ENCODE results near the gene MMGT1. TPM values are rescaled to one million over a fixed set of nuclear protein-coding genes. Genes with fewer than 3 reads are reported as not detected.

Gene MMGT1
- total and polyA plus RNA-seq, 2 donors (not counting 3 experiments of a cell fraction or from before 2014, with no cell fraction given), result 10.4 to 18.8 TPM

DNA sequence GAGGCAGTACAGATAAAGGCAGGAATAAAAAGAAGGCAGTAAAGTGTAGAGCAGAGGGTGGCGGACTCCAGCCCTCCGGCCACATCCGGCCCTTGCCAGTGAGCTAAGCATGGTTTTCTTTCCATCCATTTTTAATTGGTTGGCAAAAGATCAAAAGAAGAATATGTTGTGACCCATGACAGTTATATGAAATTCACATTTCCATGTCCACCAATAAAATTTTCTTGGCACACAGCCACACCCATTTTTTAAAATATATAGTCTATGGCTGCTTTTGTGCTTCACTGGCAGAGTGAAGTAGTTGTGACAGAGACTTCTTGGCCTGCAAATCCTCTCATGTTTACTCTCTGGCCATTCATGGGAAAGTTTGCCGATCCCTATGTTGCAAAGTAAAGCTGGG, 41.2 kb upstream of the MMGT1 start:
- no peaks in the 10 kb centered on the region for H3K27me3 ChIP-seq (ENCODE audit: control insufficient read depth in 2 of 2, insufficient read depth in 2 of 2, low read length in 2 of 2)
- H3K9ac ChIP-seq (replicated peaks; ENCODE audit: extremely low read depth, insufficient read depth, low read length), result no peak overlapping the region
- ChIA-PET CTCF (interaction anchor here (2.8 kb wide), 1 partner anchor 13 kb away, joined by 13 read pairs; no protein-coding TSS in a partner anchor), POLR2A (no interaction called here)
- TF ChIP-seq, protein P1, sequence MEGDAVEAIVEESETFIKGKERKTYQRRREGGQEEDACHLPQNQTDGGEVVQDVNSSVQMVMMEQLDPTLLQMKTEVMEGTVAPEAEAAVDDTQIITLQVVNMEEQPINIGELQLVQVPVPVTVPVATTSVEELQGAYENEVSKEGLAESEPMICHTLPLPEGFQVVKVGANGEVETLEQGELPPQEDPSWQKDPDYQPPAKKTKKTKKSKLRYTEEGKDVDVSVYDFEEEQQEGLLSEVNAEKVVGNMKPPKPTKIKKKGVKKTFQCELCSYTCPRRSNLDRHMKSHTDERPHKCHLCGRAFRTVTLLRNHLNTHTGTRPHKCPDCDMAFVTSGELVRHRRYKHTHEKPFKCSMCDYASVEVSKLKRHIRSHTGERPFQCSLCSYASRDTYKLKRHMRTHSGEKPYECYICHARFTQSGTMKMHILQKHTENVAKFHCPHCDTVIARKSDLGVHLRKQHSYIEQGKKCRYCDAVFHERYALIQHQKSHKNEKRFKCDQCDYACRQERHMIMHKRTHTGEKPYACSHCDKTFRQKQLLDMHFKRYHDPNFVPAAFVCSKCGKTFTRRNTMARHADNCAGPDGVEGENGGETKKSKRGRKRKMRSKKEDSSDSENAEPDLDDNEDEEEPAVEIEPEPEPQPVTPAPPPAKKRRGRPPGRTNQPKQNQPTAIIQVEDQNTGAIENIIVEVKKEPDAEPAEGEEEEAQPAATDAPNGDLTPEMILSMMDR (IDR thresholded peaks at IDR 0.05; ENCODE audit: extremely low read depth in 1 of 2, insufficient read depth in 1 of 2, low read depth in 1 of 2, low read length in 2 of 2), result no peak
- no peak for TF ChIP-seq JUN (IDR thresholded peaks at IDR 0.05; ENCODE audit: borderline replicate concordance, insufficient read depth, insufficient read length, low read depth)
- no peak for TF ChIP-seq POLR2AphosphoS5 (IDR thresholded peaks at IDR 0.05; ENCODE audit: insufficient read depth, low read depth, low read length)
- TF ChIP-seq EZH2 (IDR thresholded peaks at IDR 0.05; ENCODE audit: borderline replicate concordance, low read depth, low read length, severe bottlenecking), result no peak
- no peak for TF ChIP-seq FOS (IDR thresholded peaks at IDR 0.05; ENCODE audit: borderline replicate concordance, insufficient read depth, low read length)
- TF ChIP-seq, protein P2, sequence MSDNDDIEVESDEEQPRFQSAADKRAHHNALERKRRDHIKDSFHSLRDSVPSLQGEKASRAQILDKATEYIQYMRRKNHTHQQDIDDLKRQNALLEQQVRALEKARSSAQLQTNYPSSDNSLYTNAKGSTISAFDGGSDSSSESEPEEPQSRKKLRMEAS (IDR thresholded peaks at IDR 0.05; ENCODE audit: insufficient read depth, insufficient read length), result no peak
- no peak for TF ChIP-seq MYC (IDR thresholded peaks at IDR 0.05; ENCODE audit: low read depth, low read length)
- no peak for TF ChIP-seq POLR2A (IDR thresholded peaks at IDR 0.05; ENCODE audit: low read depth, low read length)
- no peak for TF ChIP-seq GATA2 (IDR thresholded peaks at IDR 0.05; ENCODE audit: insufficient read depth, insufficient read length, low read depth, low read length)
- no peak overlapping the region for H3K4me3 ChIP-seq (replicated peaks in 1 of 3; ENCODE audit: insufficient read depth in 1 of 3, low read depth in 1 of 3, low read length in 3 of 3)
- H3K9me3 ChIP-seq (replicated peaks; ENCODE audit: control insufficient read depth, insufficient read depth, low read length), result no peaks in the 10 kb centered on the region
- H3K9me1 ChIP-seq (replicated peaks; ENCODE audit: control insufficient read depth, extremely low read depth, insufficient read depth, low read length), result no peaks in the 10 kb centered on the region
- no peak overlapping the region for H2AFZ ChIP-seq (ENCODE audit: low read depth, low read length)
- no TSS peak for BruUV-seq (replicated peaks)
- H3K4me1 ChIP-seq (ENCODE audit: control insufficient read depth, extremely low read depth, insufficient read depth, low read length), result peaks cover 2% of the 10 kb centered on the region
- no peak for FAIRE-seq
- no peak for DNase-seq (ENCODE audit: low read depth, low spot score)
- no peaks in the 10 kb centered on the region for H3K36me3 ChIP-seq (ENCODE audit: control insufficient read depth in 2 of 2, extremely low read depth in 1 of 2, insufficient read depth in 2 of 2, low read length in 2 of 2)
- H3K4me2 ChIP-seq (ENCODE audit: insufficient read depth, low read length), result no peak overlapping the region
- dilution Hi-C loops (cut with MboI; ENCODE audit: extremely low pct_ligation_motif_present, low sequenced_read_pairs), result no loop called here
- no peak overlapping the region for H3K27ac ChIP-seq (ENCODE audit: insufficient read depth, low read depth, low read length)
- no peaks in the 10 kb centered on the region for H3K79me2 ChIP-seq (ENCODE audit: control insufficient read depth, insufficient read depth, low read length)
- intact Hi-C loops (cut with micrococcal nuclease), result no loop called here
- H4K20me1 ChIP-seq (replicated peaks; ENCODE audit: control insufficient read depth, extremely low read depth, insufficient read depth, low read length), result no peaks in the 10 kb centered on the region
